GM19463 (cell line): ENCODE measurements around the gene ADAMTS2.

Experiments
- ATAC-seq: cut with Tn5 transposase; IDR thresholded peaks from one replicate; pipeline ENCODE4 v1.9.1; 2021; ENCODE audit warnings: mild to moderate bottlenecking, moderate library complexity; ENCODE audit not compliant: unreplicated experiment

The ADAMTS2 gene

GRCh38 chr5:179149278-179149677 lies 196.0 kb downstream of the ADAMTS2 start:
- no peak for ATAC-seq

- no peak for ATAC-seq
These were observed 196.5 kb downstream of the ADAMTS2 start for GRCh38 chr5:179148703-179149170.

DNA sequence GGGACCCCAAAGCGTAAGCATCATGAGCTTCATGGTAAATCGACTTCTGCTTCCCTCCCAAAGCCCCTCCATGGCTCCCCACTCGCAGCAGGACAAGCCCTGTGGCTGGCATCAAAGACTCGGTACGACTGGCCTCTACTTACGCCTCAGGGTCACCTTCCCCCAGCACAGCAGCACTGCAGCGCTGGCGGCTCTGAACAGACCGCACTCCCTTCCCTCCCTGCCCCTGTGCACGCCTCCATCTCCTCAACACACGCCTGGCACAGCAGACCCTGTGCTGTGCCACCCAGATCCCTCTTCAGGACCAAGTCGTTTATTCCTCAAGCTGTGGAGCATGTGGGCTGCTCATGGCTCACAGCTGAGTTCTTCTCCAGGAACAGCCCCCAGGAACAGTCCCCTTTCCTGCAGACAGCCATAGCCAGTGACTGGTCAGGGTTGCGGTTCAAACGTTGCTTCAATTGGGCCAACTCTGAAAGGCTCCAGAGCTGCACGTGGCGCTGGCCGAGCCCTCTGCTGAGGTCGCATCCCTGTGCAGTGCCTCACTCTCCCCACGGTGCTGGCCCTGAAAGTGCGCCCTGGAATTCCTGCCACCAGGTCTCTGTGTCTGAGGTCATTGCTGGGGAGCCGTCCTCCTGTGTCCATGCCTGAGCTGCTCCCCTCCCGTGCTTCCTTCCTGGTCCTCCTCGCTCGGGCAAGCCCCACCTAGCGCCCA lies 197.1 kb downstream of the ADAMTS2 start:
- no peak for ATAC-seq

GRCh38 chr5:179146277-179146676 lies 199.0 kb downstream of the ADAMTS2 start:
- ATAC-seq: no peak

DNA sequence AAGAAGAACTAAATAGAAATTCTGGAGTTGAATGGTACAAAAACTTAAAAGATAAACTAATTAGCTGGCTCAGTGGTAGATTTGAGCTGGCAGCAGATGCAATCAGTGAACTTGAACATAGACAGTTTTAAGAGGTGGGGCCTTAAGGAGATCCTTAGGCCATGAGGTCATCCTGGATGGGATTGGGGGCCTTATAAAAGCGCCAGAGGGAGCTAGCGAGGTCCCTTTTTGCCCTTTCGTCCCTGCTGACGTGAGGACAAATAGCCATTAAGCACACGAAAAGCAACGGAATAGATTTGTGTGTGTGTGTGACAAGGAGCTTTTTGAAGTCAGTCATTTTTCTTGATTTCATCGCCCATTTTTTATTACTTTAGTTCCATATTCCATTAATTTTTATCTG lies 201.8 kb downstream of the ADAMTS2 start:
- ATAC-seq: no peak

DNA sequence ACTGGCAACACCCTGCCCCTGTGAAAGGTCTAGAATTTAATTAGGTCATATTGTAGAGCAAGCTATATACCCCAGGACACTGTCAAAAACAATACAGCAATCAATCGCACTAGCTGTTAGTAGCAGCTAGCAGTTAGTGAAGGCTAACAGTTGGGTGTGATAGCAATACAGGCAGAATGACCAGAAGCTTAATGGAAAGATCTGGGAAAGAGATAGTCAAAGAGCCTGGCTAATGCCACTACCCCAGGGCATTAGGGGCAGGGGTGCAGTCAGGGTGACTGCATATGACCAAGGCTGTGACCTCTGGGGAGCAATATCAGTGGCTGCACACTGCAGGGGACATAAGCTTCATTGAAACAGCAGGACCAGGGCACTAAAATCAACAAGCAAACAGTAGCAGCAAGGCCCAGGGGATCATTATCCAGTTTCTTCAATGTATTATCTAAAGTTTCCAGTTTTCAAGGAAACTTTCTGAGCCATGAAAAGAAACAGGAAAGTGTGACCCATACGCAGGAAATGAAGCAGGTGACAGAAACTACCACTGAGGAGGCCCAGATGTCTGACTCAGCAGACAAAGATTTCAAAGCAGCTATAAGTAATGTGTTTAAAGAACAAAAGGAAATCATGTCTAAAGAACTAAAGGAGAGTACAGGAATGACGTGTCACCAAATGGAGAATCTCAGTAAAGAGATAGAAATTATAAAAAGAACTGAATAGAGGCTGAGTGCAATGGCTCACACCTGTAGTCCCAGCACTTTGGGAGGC lies 202.6 kb downstream of the ADAMTS2 start:
- no peak for ATAC-seq

DNA sequence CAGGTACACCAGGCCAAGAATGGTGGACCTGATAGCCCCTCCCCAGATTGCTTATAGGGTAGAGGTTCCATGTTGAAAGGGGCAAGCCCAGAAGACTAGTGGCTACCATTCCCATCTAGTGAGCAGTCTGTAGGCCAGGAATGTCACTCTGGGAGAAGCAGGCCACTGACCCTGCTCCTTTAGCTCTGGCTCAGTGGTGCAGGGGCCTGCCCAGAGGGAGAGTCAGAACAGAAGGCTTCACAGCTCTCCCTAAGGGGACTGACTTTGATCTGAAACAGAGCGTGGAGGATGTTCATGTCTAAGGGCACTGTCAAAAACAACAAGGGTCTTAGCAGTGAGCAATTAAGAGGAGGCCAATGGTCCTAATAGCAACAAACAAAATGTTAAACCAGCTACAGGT lies 203.4 kb downstream of the ADAMTS2 start:
- ATAC-seq: no peak

GRCh38 chr5:179140293-179140692 lies 205.0 kb downstream of the ADAMTS2 start:
- no peak for ATAC-seq

DNA sequence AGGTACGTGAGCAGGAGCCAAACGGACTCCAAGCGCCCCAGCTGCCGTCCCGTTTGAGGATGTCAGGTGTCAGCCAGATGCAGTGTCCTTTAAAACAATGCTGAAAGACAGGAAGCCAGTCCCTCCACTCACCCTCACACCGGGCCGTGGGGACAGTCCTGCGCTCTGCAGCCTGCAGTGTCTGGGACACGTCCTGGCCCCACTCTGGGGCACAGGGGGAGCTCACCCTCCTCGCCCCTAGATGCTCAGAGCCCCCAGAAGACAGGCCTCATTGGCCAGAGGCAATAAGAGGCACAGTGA lies 205.4 kb downstream of the ADAMTS2 start:
- no peak for ATAC-seq

- no peak for ATAC-seq
These were observed 205.9 kb downstream of the ADAMTS2 start for GRCh38 chr5:179139111-179139935.

DNA sequence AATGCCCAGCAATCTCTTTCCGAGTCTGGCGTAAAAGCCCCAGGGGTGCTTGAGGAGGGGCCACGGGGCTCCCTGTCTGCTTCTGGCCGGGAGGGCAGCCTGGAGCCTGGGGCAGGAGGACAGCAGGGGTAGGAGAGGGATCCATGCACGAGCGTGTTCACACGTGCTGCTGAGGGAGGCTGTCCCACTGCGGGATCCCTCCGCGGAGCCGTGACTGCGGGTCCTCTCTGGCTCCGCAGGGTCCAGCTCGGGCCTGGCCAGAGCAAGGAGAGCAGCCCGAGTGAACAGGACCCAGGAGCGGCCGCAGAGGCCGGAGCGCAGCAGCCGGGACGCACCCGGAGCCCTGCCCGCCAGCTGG lies 206.7 kb downstream of the ADAMTS2 start:
- no peak for ATAC-seq

DNA sequence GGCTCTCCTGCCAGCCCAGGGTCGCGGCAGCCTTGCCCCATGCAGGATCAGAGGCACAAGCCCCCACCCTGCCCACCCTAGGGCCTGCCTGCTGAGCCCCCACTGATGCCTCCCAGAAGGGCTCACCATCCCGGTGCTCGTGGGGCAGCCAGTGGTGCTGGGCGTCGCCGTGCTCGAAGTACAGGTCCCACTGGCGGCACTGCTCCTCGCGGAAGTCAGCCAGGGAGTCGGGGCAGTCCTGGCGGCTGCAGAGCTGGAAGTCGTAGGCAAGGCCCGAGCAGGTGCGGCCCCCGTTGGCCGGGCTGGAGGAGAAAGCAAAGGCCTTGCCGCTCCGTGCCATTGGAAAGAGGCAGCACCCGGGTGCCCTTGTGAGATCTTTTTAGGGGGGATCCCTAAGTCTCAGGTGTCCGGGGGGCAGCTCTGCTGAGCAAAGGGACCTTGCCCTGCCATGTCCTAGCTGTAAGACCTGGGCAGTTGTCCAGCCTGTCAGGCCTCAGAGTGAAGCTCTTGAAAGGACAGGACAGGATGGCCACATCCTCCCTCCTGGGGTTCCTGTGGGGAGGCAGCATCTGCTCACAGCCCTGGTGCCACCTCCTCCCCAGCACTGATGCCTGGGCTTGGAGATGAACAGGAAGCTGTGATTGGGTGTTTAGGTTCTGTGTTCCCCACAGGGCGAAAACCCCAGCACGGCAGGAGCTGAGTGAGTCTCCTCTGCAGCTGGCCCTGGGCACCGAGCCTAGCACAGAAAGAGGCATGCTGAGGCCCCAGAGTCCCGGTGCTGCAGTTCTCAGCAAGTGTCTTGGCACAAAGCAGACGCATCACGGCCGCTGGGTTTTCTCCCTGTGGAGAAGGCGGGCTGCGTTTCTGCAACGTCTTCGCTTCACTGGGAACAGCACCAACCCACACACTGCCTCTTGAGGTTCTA lies 207.4 kb downstream of the ADAMTS2 start:
- no peak for ATAC-seq

DNA sequence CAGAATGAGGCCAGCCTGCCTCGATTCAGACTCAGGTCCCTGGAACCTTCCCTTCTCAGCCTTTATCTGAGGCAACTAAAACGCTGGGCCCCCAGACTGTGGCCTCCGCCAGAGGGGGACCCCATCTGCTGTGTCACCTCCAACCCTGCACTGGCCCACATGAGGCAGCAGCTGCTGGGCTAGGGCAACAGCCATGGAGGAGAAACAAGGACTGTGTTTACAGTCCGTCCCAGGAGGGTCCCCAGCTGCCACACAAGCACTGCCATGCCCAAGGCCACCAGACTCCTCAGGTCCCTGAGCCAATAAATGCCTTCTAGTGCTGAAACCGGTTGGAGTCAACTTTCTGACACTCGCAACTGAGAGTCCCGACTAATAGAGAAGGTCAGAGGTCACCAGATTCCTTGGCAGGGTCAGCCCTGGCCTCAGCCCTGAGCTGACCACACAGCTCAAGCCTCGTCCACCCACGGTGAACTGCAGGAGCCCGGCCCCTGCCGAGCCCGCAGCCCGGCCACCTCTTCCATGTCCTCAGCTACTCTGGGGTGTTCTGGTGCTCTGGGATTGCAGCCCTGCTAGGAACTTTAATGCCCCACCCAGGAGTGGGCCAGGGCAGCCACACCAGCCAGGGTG lies 208.1 kb downstream of the ADAMTS2 start:
- ATAC-seq: no peak

DNA sequence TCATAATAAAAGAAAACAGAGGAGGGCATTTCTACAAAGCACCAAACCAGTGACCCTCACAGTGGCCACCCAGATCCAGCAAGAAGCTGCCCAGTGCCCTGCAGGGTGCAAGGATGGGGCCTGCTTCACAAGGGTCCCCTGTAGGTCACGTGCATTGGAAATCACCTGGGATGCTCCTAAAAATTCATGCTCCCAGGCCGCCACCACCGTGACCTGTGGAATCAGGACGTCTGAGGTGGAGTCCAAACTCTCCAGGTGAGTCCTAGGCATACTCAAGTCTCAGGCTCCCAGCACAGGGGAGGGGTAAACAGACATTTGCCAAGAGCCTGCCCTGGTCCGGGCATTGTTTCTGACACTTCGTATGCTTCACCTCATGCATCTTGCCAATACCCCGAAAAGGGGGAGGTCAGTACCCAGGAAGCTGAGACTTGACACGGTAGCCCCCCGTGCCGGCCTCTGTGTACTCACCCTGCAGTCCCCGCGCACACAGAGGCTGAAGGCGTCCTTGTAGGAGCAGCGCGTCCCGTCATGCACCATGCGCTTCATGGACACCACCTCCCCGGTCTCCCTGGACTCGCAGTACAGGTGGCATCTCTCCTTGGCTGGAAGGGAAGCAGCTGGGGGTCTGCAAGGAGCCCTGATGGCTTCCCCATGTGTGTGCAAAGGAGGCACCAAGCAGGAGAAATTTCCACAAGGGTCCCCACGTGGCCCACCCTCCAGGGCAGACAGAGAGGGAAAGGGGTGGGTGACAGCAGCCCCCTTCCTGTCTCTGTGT lies 209.6 kb downstream of the ADAMTS2 start:
- no peak for ATAC-seq

GRCh38 chr5:179135006-179135405 lies 210.3 kb downstream of the ADAMTS2 start:
- ATAC-seq: no peak

- no peak for ATAC-seq
These were observed 210.8 kb downstream of the ADAMTS2 start for GRCh38 chr5:179134511-179134910.

GRCh38 chr5:179132586-179133355 lies 212.5 kb downstream of the ADAMTS2 start:
- no peak for ATAC-seq

GRCh38 chr5:179131886-179132585 lies 213.2 kb downstream of the ADAMTS2 start:
- no peak for ATAC-seq
